DND-41 (cell line): Measurements from ENCODE around the gene PCED1B.
A peak's percentile ranks its signal among the peaks of the same experiment; 100 is the strongest.
"Not testable (repeated sequence)": the region's sequence is repeated elsewhere in the genome, so short reads cannot be mapped to it uniquely, and the experiment has no call there.

Experiments used
- ATAC-seq: fragments of 200-7000 bp; cut with Tn5 transposase; 3 replicates; pipeline ENCODE4 v1.9.1; 2021; ENCODE audit warnings: low read depth; ENCODE audit not compliant: insufficient read depth
- DNase-seq: peaks from one replicate; pipeline ENCODE4 v3.0.0-alpha.2; 2020
- H2AFZ ChIP-seq: 2 replicates; pipeline ENCODE4 v1.6.0; 2012; ENCODE audit warnings: low read depth, low read length
- H3K27ac ChIP-seq: 2 replicates; pipeline ENCODE4 v1.5.1; 2012; ENCODE audit warnings: low read length, inconsistent platforms
- H3K27me3 ChIP-seq: fragments of 200-600 bp; sonication (generic); 2 replicates; pipeline ENCODE4 v1.6.0; 2012; ENCODE audit warnings: low read length, mild to moderate bottlenecking, inconsistent platforms; ENCODE audit not compliant: insufficient read depth, poor library complexity
- H3K36me3 ChIP-seq: 2 replicates; pipeline ENCODE4 v1.5.1; 2012; ENCODE audit warnings: low read length, inconsistent platforms; ENCODE audit not compliant: insufficient read depth
- H3K4me1 ChIP-seq: 2 replicates; pipeline ENCODE4 v1.5.1; 2012; ENCODE audit warnings: mild to moderate bottlenecking, low read length; ENCODE audit not compliant: insufficient read depth
- H3K4me2 ChIP-seq: 2 replicates; pipeline ENCODE4 v1.6.0; 2012; ENCODE audit warnings: mild to moderate bottlenecking, moderate library complexity, low read length, inconsistent platforms; ENCODE audit not compliant: insufficient read depth
- H3K4me3 ChIP-seq, 2 experiments: fragments of 200-600 bp in 1 of 2; shearing (Covaris generic) in 1 of 2; 2 replicates each; pipeline ENCODE4 v1.5.1; 2012 to 2016; ENCODE audit warnings: inconsistent platforms in 2 of 2, low read length in 2 of 2, mild to moderate bottlenecking in 2 of 2, low read depth in 1 of 2, moderate library complexity in 1 of 2
- H3K79me2 ChIP-seq: 2 replicates; pipeline ENCODE4 v1.6.0; 2012; ENCODE audit warnings: low read length, inconsistent platforms; ENCODE audit not compliant: insufficient read depth
- H3K9ac ChIP-seq: 2 replicates; pipeline ENCODE4 v1.6.0; 2012; ENCODE audit warnings: low read depth, mild to moderate bottlenecking, inconsistent platforms, low read length, moderate library complexity
- H3K9me3 ChIP-seq: 2 replicates; pipeline ENCODE4 v1.5.1; 2012; ENCODE audit warnings: low read length, moderate library complexity, mild to moderate bottlenecking, inconsistent platforms; ENCODE audit not compliant: insufficient read depth, severe bottlenecking
- H4K20me1 ChIP-seq: 2 replicates; pipeline ENCODE4 v1.6.0; 2012; ENCODE audit warnings: low read length; ENCODE audit not compliant: insufficient read depth
- EZH2 ChIP-seq: IDR thresholded peaks from 3 replicates; pipeline ENCODE4 v1.6.1; 2012; ENCODE audit warnings: borderline replicate concordance, low read depth, mild to moderate bottlenecking, moderate library complexity, low read length, inconsistent platforms; ENCODE audit not compliant: severe bottlenecking
- TF ChIP-seq, protein P1 (sequence below): IDR thresholded peaks from 2 replicates; pipeline ENCODE4 v1.5.1; 2012; ENCODE audit warnings: borderline replicate concordance, low read length, moderate library complexity, mild to moderate bottlenecking; ENCODE audit not compliant: poor library complexity, severe bottlenecking; ENCODE audit errors: extremely low read depth

PCED1B gene

GRCh38 chr12:47216150-47216677 lies 136.8 kb downstream of the PCED1B start:
- no peaks in the 10 kb centered on the region for H3K9me3 ChIP-seq
- no peaks in the 10 kb centered on the region for H3K79me2 ChIP-seq
- H3K27me3 ChIP-seq, result no peaks in the 10 kb centered on the region
- H3K4me3 ChIP-seq, result peak overlapping the region in 1 of 2 experiments; percentile 46; a peak in 2 of 4 replicates
- peak overlapping the region; percentile 72 for H2AFZ ChIP-seq
- no peak for TF ChIP-seq EZH2
- TF ChIP-seq, protein P1, sequence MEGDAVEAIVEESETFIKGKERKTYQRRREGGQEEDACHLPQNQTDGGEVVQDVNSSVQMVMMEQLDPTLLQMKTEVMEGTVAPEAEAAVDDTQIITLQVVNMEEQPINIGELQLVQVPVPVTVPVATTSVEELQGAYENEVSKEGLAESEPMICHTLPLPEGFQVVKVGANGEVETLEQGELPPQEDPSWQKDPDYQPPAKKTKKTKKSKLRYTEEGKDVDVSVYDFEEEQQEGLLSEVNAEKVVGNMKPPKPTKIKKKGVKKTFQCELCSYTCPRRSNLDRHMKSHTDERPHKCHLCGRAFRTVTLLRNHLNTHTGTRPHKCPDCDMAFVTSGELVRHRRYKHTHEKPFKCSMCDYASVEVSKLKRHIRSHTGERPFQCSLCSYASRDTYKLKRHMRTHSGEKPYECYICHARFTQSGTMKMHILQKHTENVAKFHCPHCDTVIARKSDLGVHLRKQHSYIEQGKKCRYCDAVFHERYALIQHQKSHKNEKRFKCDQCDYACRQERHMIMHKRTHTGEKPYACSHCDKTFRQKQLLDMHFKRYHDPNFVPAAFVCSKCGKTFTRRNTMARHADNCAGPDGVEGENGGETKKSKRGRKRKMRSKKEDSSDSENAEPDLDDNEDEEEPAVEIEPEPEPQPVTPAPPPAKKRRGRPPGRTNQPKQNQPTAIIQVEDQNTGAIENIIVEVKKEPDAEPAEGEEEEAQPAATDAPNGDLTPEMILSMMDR, result no peak
- ATAC-seq (peak; percentile 89), DNase-seq (peak; percentile 79)
- peak overlapping the region; percentile 45 for H3K9ac ChIP-seq
- peak overlapping the region; percentile 52 for H3K4me2 ChIP-seq
- peak overlapping the region; percentile 86 for H3K27ac ChIP-seq
- H4K20me1 ChIP-seq, result no peaks in the 10 kb centered on the region
- no peaks in the 10 kb centered on the region for H3K36me3 ChIP-seq
- peaks cover 26% of the 10 kb centered on the region for H3K4me1 ChIP-seq

GRCh38 chr12:47217595-47217869 lies 138.1 kb downstream of the PCED1B start:
- H4K20me1 ChIP-seq, H3K79me2 ChIP-seq, H3K36me3 ChIP-seq, ATAC-seq, H3K4me3 ChIP-seq, H3K4me2 ChIP-seq, DNase-seq, H3K9me3 ChIP-seq, H3K27me3 ChIP-seq, H3K9ac ChIP-seq, H3K27ac ChIP-seq, H2AFZ ChIP-seq: not testable (repeated sequence)
- H3K4me1 ChIP-seq, result peaks cover 26% of the 10 kb centered on the region

- TF ChIP-seq, protein P1, result no peak
- TF ChIP-seq EZH2, result no peak
- Histone ChIP-seq H3K79me2 (no peaks in the 10 kb centered on the region), H3K4me1 (peaks cover 26% of the 10 kb centered on the region)
Measured at GRCh38 chr12:47218191-47218654, 138.8 kb downstream of the PCED1B start.

DNA sequence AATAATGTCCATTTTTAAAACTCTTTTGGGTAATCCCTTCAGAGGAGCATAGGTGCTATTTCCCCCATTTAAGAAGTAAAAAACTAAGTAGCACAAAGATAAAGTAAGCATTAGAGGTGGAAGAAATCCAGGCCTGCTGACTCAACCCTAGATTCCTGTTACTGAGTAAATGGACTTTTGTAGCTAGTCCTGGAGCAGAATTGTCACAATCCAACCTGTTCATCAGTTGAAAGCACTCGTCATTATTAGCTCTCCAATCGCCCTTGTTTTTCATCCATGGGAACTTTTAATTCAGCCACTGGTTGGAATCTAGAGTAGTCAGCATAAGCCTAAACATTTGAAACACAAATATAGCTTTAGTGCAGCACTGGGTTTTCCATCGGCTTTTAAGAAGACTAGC lies 139.8 kb downstream of the PCED1B start:
- no peak for ATAC-seq
- Histone ChIP-seq H3K9ac (no peak overlapping the region), H3K27ac (no peak overlapping the region), H3K27me3 (no peaks in the 10 kb centered on the region), H3K4me1 (peaks cover 26% of the 10 kb centered on the region), H3K9me3 (no peaks in the 10 kb centered on the region), H3K36me3 (no peaks in the 10 kb centered on the region), H3K4me3 (no peak overlapping the region), H3K79me2 (no peaks in the 10 kb centered on the region), H3K4me2 (no peak overlapping the region), H4K20me1 (no peaks in the 10 kb centered on the region), H2AFZ (no peak overlapping the region)
- TF ChIP-seq, protein P1, result no peak
- TF ChIP-seq EZH2, result no peak
- DNase-seq, result no peak

More at GRCh38 chr12:47218191-47218654, 138.8 kb downstream of the PCED1B start:
- Histone ChIP-seq H3K27ac (no peak overlapping the region), H2AFZ (no peak overlapping the region), H3K9me3 (no peaks in the 10 kb centered on the region), H3K4me2 (no peak overlapping the region), H3K27me3 (no peaks in the 10 kb centered on the region), H3K36me3 (no peaks in the 10 kb centered on the region), H4K20me1 (no peaks in the 10 kb centered on the region), H3K4me3 (no peak overlapping the region), H3K9ac (no peak overlapping the region)
- no peak for ATAC-seq
- no peak for DNase-seq
